Measurements from ENCODE around the gene CCDC88C.

Gene CCDC88C

GRCh38 chr14:91295276-91295845 is 122.3 kb downstream of the CCDC88C start:
- peaks cover 85 to 100% (median 100%) of the 10 kb centered on the region in 11 experiments for H3K36me3 ChIP-seq
- no peak overlapping the region for H3K4me2 ChIP-seq
- H3K9ac ChIP-seq: no peak overlapping the region
- no peak for TF ChIP-seq Cebpa-rat (IDR thresholded peaks at IDR 0.05)
- H3K9me3 ChIP-seq (replicated peaks in 1 of 11): no peaks in the 10 kb centered on the region
- peaks cover 0 to 42% (median 6%) of the 10 kb centered on the region in 11 experiments; a peak in 12 of 22 replicates for H4K20me1 ChIP-seq
- peaks cover 0 to 2% (median 0%) of the 10 kb centered on the region in 10 experiments; a peak in 2 of 20 replicates for H3K4me1 ChIP-seq
- H3K4me3 ChIP-seq: no peak overlapping the region
- no peak overlapping the region for H3K27ac ChIP-seq
- H3K27me3 ChIP-seq: no peaks in the 10 kb centered on the region

- H4K20me1 ChIP-seq: peaks cover 0 to 29% (median 6%) of the 10 kb centered on the region in 11 experiments; a peak in 12 of 22 replicates
- H3K4me2 ChIP-seq: no peak overlapping the region
- H3K27ac ChIP-seq: no peak overlapping the region
- H3K9me3 ChIP-seq (replicated peaks in 1 of 11): no peaks in the 10 kb centered on the region
- H3K27me3 ChIP-seq: 0 out of 22 replicates have a peak, but pooled peaks cover 0 to under 1% (median 0%) of the 10 kb centered on the region in 11 experiments
- H3K9ac ChIP-seq: no peak overlapping the region
- no peak overlapping the region for H3K4me3 ChIP-seq
- peaks cover 0 to 12% (median 5%) of the 10 kb centered on the region in 10 experiments; a peak in 14 of 20 replicates for H3K4me1 ChIP-seq
- no peak for TF ChIP-seq Cebpa-rat (IDR thresholded peaks at IDR 0.05)
- peaks cover 80 to 100% (median 98%) of the 10 kb centered on the region in 11 experiments for H3K36me3 ChIP-seq
Observed at GRCh38 chr14:91294153-91294552, 123.5 kb downstream of the CCDC88C start.

DNA sequence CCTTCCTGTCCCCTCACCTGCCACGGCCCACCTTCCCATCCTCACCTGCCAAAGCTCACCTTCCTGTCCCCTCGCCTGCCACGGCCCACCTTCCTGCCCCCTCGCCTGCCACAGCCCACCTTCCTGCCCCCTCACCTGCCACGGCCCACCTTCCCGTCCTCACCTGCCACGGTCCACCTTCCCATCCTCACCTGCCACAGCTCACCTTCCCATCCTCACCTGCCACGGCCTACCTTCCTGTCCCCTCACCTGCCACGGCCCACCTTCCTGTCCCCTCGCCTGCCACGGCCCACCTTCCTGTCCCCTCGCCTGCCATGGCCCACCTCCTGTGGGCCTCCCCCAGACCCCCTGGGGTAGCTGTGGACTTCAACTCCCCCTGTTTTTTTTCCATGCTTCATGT is 124.3 kb downstream of the CCDC88C start:
- Histone ChIP-seq H3K36me3 (peaks cover 81 to 100% (median 98%) of the 10 kb centered on the region in 11 experiments), H3K4me3 (no peak overlapping the region), H3K9me3 (replicated peaks in 1 of 11) (no peaks in the 10 kb centered on the region), H3K9ac (no peak overlapping the region), H4K20me1 (peaks cover 0 to 32% (median 8%) of the 10 kb centered on the region in 11 experiments; a peak in 12 of 22 replicates), H3K27me3 (peaks cover 0 to 3% (median 0%) of the 10 kb centered on the region in 11 experiments; a peak in 1 of 22 replicates), H3K27ac (no peak overlapping the region), H3K4me1 (peaks cover 0 to 16% (median 8%) of the 10 kb centered on the region in 10 experiments; a peak in 14 of 20 replicates), H3K4me2 (no peak overlapping the region)
- TF ChIP-seq Cebpa-rat (IDR thresholded peaks at IDR 0.05): no peak

DNA sequence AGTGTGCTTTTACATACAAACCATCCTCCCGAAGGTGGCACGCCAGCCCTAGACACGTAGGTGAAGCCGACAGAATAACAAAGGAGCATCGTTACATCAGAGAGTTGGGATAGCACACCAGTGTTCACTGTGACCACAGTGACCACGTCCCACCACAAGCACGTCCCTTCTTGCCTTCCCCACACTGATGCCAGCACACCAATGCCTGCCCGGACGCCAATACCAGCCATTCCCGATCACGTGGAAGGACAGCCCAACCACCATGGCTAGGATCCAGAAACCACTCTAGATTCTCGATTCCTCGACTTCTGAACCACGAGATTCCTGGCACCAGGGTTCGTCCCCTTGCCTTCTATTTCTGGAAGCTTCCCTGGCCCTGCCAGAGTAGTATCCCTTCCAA is 125.1 kb downstream of the CCDC88C start:
- H4K20me1 ChIP-seq: peaks cover 0 to 32% (median 8%) of the 10 kb centered on the region in 11 experiments; a peak in 12 of 22 replicates
- H3K36me3 ChIP-seq: peaks cover 74 to 100% (median 98%) of the 10 kb centered on the region in 11 experiments
- no peak overlapping the region for H3K27ac ChIP-seq
- H3K27me3 ChIP-seq: peaks cover 0 to 3% (median 0%) of the 10 kb centered on the region in 11 experiments; a peak in 1 of 22 replicates
- H3K9ac ChIP-seq: no peak overlapping the region
- H3K4me3 ChIP-seq: no peak overlapping the region
- H3K9me3 ChIP-seq (replicated peaks in 1 of 11): no peaks in the 10 kb centered on the region
- TF ChIP-seq Cebpa-rat (IDR thresholded peaks at IDR 0.05): no peak
- H3K4me2 ChIP-seq: no peak overlapping the region
- peaks cover 0 to 16% (median 8%) of the 10 kb centered on the region in 10 experiments; a peak in 14 of 20 replicates for H3K4me1 ChIP-seq

- H3K36me3 ChIP-seq: peaks cover 69 to 100% (median 98%) of the 10 kb centered on the region in 11 experiments
- no peak overlapping the region for H3K9ac ChIP-seq
- peaks cover 0 to 3% (median 0%) of the 10 kb centered on the region in 11 experiments; a peak in 1 of 22 replicates for H3K27me3 ChIP-seq
- H4K20me1 ChIP-seq: peaks cover 0 to 34% (median 8%) of the 10 kb centered on the region in 11 experiments; a peak in 12 of 22 replicates
- H3K4me3 ChIP-seq: no peak overlapping the region
- H3K9me3 ChIP-seq (replicated peaks in 1 of 11): no peaks in the 10 kb centered on the region
- H3K4me1 ChIP-seq: peaks cover 0 to 16% (median 8%) of the 10 kb centered on the region in 10 experiments; a peak in 14 of 20 replicates
- TF ChIP-seq Cebpa-rat (IDR thresholded peaks at IDR 0.05): no peak
- H3K27ac ChIP-seq: 0 out of 22 replicates have a peak overlapping the region, but pooled peaks of 1 of the 11 experiments have one; percentile 23
- H3K4me2 ChIP-seq: no peak overlapping the region
Observed at GRCh38 chr14:91291786-91292405, 125.7 kb downstream of the CCDC88C start.

DNA sequence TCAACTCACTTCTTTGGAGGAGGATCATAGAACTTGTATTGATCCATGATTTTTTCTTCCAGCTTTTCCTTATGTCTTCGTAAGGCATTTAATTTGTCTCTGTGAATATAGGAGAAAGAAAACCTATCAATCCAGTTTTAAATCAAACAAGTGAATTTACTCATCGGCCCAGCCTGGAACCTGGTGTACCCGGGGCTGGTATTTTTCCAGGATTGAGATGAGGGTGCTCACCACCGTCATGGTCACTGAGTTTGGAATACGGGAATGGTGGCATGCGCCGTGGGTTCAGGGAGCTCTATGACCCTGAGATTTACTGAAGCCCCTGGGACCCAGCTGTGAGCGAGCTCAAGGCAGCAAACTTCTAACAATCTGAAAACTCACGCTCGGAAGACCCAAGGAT is 126.6 kb downstream of the CCDC88C start:
- Histone ChIP-seq H3K36me3 (peaks cover 59 to 97% (median 93%) of the 10 kb centered on the region in 11 experiments), H3K9me3 (replicated peaks in 1 of 11) (no peaks in the 10 kb centered on the region), H3K27ac (no peak overlapping the region), H3K27me3 (peaks cover 0 to 3% (median 0%) of the 10 kb centered on the region in 11 experiments; a peak in 1 of 22 replicates), H3K4me1 (peaks cover 2 to 20% (median 11%) of the 10 kb centered on the region in 10 experiments; a peak in 18 of 20 replicates), H3K4me3 (no peak overlapping the region), H4K20me1 (peaks cover 0 to 38% (median 8%) of the 10 kb centered on the region in 11 experiments; a peak in 12 of 22 replicates), H3K9ac (no peak overlapping the region), H3K4me2 (no peak overlapping the region)
- TF ChIP-seq Cebpa-rat (IDR thresholded peaks at IDR 0.05): no peak

DNA sequence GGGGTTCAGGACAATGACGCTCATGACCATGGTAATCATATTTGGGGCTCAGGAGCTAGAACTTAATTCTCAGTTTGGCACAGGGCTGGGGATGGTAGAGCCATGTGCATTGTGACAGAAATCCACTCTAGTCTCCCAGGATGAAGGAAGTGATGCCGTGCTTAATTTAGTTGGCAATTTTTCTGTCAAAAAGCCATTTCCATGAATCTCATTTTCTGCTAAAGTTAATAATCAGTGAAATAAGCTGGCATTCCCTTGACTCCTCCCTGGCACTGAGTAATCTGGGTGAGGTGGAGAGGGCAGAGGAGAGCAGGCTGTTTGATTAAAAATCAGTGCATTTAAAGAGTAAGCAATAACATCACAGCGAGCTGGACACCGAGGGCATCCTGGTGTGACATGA is 128.2 kb downstream of the CCDC88C start:
- H3K36me3 ChIP-seq: peaks cover 44 to 95% (median 88%) of the 10 kb centered on the region in 11 experiments
- peaks cover 17 to 35% (median 26%) of the 10 kb centered on the region in 10 experiments for H3K4me1 ChIP-seq
- no peak overlapping the region for H3K4me3 ChIP-seq
- H3K27me3 ChIP-seq: peaks cover 0 to 3% (median 0%) of the 10 kb centered on the region in 11 experiments; a peak in 1 of 22 replicates
- H3K9ac ChIP-seq: peak overlapping the region in 3 of 11 experiments; percentile 0 to 31 (median 24); a peak in 3 of 22 replicates
- H3K4me2 ChIP-seq: peak overlapping the region in 8 of 11 experiments; percentile 17 to 66 (median 42); a peak in 14 of 22 replicates
- no peaks in the 10 kb centered on the region for H3K9me3 ChIP-seq (replicated peaks in 1 of 11)
- no peak for TF ChIP-seq Cebpa-rat (IDR thresholded peaks at IDR 0.05)
- H4K20me1 ChIP-seq: peaks cover 0 to 32% (median 8%) of the 10 kb centered on the region in 11 experiments; a peak in 11 of 22 replicates
- H3K27ac ChIP-seq: no peak overlapping the region; a peak in 1 of 22 replicates

- Histone ChIP-seq H3K9ac (peak overlapping the region in 3 of 11 experiments; percentile 0 to 31 (median 24); a peak in 3 of 22 replicates), H3K4me3 (no peak overlapping the region), H3K4me1 (peaks cover 17 to 41% (median 30%) of the 10 kb centered on the region in 10 experiments), H3K36me3 (peaks cover 38 to 95% (median 87%) of the 10 kb centered on the region in 11 experiments), H3K27me3 (peaks cover 0 to 3% (median 0%) of the 10 kb centered on the region in 11 experiments; a peak in 1 of 22 replicates), H3K27ac (no peak overlapping the region; a peak in 1 of 22 replicates), H3K9me3 (replicated peaks in 1 of 11) (no peaks in the 10 kb centered on the region), H3K4me2 (peak overlapping the region in 8 of 11 experiments; percentile 17 to 66 (median 42); a peak in 14 of 22 replicates), H4K20me1 (peaks cover 0 to 32% (median 8%) of the 10 kb centered on the region in 11 experiments; a peak in 11 of 22 replicates)
- TF ChIP-seq Cebpa-rat (IDR thresholded peaks at IDR 0.05): no peak
Observed at GRCh38 chr14:91288876-91289275, 128.7 kb downstream of the CCDC88C start.

Data from BLaER1 treated with 17β-estradiol and CSF1 and Interleukin-3, amounts not matched to agents 10 nM and 100 nM (cell line).